Left ventricle myocardium superior (tissue), 1 donor: Measurements from ENCODE around the gene MRTFB. TPM values are rescaled to one million over a fixed set of nuclear protein-coding genes. Genes with fewer than 3 reads are reported as not detected.

Source experiments
- ATAC-seq: fragments of 200-7000 bp; cut with Tn5 transposase; one replicate; pipeline ENCODE4 v1.9.1; 2020; ENCODE audit warnings: mild to moderate bottlenecking, moderate library complexity
- DNase-seq: peaks from one replicate; pipeline ENCODE4 v3.0.0-alpha.2; 2020
- intact Hi-C: fragments of 100-400 bp; cut with micrococcal nuclease; formaldehyde crosslinking; loops from one replicate; pipeline ENCODE4 v1.11.0; 2022
- microRNA-seq: library from miRNA; unstranded; fragments of <30 nt; microRNA quantifications from one replicate; pipeline ENCODE4 v1.2.0, GENCODE V29; 2020; ENCODE audit warnings: borderline number of aligned reads
- total RNA-seq: library from RNA; stranded (reverse); fragmentation: NEBNext Ultra II Directional; extraction: Animal tissue kit (Norgen Biotek cat#: 25700); gene quantifications from one replicate; pipeline ENCODE4 v1.2.1, GENCODE V29; 2021
- donor health status: DM: no; HTN: yes; CAD: no; lungs with severe emphysema.

Gene MRTFB
- total RNA-seq, 1 donor from 2014 or later = 26.2 TPM

- ATAC-seq = no peak
- DNase-seq = no peak
- intact Hi-C loops = no loop called here
These were observed 238.8 kb downstream of the MRTFB start for GRCh38 chr16:14309906-14310305.

- no peak for DNase-seq
- intact Hi-C loops = no loop called here
- ATAC-seq = no peak
These were observed 239.4 kb downstream of the MRTFB start for GRCh38 chr16:14310519-14310991.

DNA sequence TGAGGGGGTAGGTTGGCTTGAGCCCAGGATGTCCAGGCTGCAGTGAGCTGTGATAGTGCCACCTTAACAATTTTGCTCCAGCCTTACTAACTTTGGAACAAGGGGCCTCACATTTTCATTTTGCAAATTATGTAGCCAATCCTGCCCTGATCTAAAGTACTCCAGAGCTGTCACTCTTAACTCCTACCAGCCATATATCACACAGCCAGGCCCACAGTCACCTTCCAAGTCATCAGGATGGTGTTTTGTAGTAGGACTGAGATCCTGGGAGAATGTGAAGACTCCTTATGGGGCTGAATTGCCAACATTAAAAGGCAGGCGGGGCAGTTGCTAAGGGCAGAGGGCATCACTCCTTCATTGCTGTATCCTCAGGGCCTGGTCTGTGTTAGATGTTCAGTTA, 243.0 kb downstream of the MRTFB start:
- DNase-seq (no peak), ATAC-seq (no peak)
- intact Hi-C loops = no loop called here

DNA sequence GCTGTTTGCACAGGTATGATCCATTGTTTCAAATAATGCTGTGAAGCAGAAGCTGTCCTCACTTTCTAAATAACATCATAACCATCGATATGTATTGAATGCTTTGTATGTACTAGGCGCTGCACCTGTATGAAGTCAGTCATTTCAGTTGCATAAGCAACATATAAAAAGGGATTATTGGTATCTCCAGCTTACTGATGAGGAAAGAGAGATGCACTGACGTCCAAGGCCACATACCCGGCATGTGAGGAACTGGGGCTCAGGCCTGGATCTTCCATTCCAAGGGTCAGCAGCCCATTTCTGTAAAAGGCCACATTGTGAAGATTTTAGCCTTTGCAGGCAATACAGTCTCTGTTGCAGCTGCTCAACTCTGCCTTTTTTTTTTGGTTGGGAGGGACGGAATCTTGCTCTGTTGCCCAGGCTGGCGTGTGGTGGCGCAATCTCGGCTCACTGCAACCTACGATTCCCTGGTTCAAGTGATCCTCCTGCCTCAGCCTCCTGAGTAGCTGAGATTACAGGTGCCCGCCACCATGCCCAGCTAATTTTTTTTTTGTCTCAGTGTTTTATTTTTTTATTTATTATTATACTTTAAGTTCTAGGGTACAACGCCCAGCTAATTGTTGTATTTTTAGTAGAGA, 244.7 kb downstream of the MRTFB start:
- no peak for DNase-seq
- no peak for ATAC-seq
- intact Hi-C loops = no loop called here

Small RNA genes within 50 kb of the gene (microRNA-seq; reads per million reads assigned to microRNA genes)
- 170 reads per million, percentile 49 among the genes with 10 or more reads in this experiment for gene MIR193B
- gene MIR365A = not detected

Other genes starting within 250 kb of the MRTFB start
- gene ERCC4, start 151.2 kb upstream of the MRTFB start, total RNA-seq = 7.3 TPM